ENCODE results near the gene DLX4. TPM values are rescaled to one million over a fixed set of nuclear protein-coding genes. Genes with fewer than 3 reads are reported as not detected.

Gene DLX4
- total and polyA plus RNA-seq, 2 of the 4 experiments (the other 2 are of a cell fraction): not detected

- H3K4me1 ChIP-seq (ENCODE audit: control insufficient read depth, insufficient read depth, low read length): no peaks in the 10 kb centered on the region
- no peak overlapping the region for H4K5ac ChIP-seq (ENCODE audit: low read depth, low read length)
- H3K4me2 ChIP-seq (ENCODE audit: low read depth, low read length): no peak overlapping the region
- no peak overlapping the region for H2BK5ac ChIP-seq (ENCODE audit: low read depth, low read length, poor library complexity, severe bottlenecking)
- no peaks in the 10 kb centered on the region for H3K79me1 ChIP-seq (ENCODE audit: low read depth in 1 of 2, low read length in 2 of 2)
- 33% methylated on average over 1 of the region's 4 CpGs; no CpG with 5 or more reads in 1 of the 2 experiments for WGBS, 2 experiments (ENCODE audit: extremely low coverage in 2 of 2, insufficient read length in 1 of 2)
- H3K18ac ChIP-seq (ENCODE audit: low read depth, low read length): no peak overlapping the region
- no TSS peak for BruUV-seq (replicated peaks)
- H2BK120ac ChIP-seq (ENCODE audit: low read depth, low read length): no peak overlapping the region
- intact Hi-C loops (cut with micrococcal nuclease): no loop called here
- H4K91ac ChIP-seq (ENCODE audit: insufficient read depth, low read depth, low read length): no peak overlapping the region
- no peak overlapping the region for H2BK15ac ChIP-seq (ENCODE audit: low read depth, low read length)
- no peaks in the 10 kb centered on the region for H3K9me3 ChIP-seq (ENCODE audit: control insufficient read depth, insufficient read depth, low read length)
- in situ Hi-C loops (cut with MboI; ENCODE audit: low sequenced_read_pairs): no loop called here
- H2AFZ ChIP-seq (replicated peaks; ENCODE audit: low read length, poor library complexity): peak overlapping the region; percentile 44
- CTCF ChIA-PET: no interaction called here
- no peak overlapping the region for H3K14ac ChIP-seq (replicated peaks; ENCODE audit: low read depth, low read length)
- H3K27me3 ChIP-seq (ENCODE audit: control insufficient read depth, insufficient read depth, low read length): peaks cover 54% of the 10 kb centered on the region
- no peak overlapping the region for H4K8ac ChIP-seq (ENCODE audit: low read depth in 2 of 2, low read length in 2 of 2)
- no peak overlapping the region for H3K4me3 ChIP-seq (ENCODE audit: insufficient read depth, low read depth, low read length)
- no peak for DNase-seq
- dilution Hi-C loops (cut with HindIII; ENCODE audit: low sequenced_read_pairs, unreplicated experiment): no loop called here
- POLR2A ChIA-PET (ENCODE audit: unreplicated experiment): no interaction called here
- no peak for ATAC-seq (ENCODE audit: low read depth)
- no peak overlapping the region for H3K27ac ChIP-seq (ENCODE audit: insufficient read depth, low read length)
- H2AK5ac ChIP-seq (ENCODE audit: low read depth, low read length): no peak overlapping the region
- H3K4ac ChIP-seq (ENCODE audit: low read depth, low read length): no peak overlapping the region
- TF ChIP-seq SMC3 (IDR thresholded peaks at IDR 0.05; ENCODE audit: low read depth, low read length) (no peak), FOS (IDR thresholded peaks at IDR 0.05; ENCODE audit: low read depth, low read length) (no peak), MAZ (IDR thresholded peaks at IDR 0.05; ENCODE audit: borderline replicate concordance, low read depth, low read length) (no peak), CEBPB (IDR thresholded peaks at IDR 0.05; ENCODE audit: low read depth, low read length) (peak; percentile 11; the same call in 1 of the 2 replicates), CHD1 (IDR thresholded peaks at IDR 0.05; ENCODE audit: low read depth, low read length) (no peak), RCOR1 (IDR thresholded peaks at IDR 0.05; ENCODE audit: insufficient replicate concordance, low read length) (no peak)
- TF ChIP-seq, protein P1, sequence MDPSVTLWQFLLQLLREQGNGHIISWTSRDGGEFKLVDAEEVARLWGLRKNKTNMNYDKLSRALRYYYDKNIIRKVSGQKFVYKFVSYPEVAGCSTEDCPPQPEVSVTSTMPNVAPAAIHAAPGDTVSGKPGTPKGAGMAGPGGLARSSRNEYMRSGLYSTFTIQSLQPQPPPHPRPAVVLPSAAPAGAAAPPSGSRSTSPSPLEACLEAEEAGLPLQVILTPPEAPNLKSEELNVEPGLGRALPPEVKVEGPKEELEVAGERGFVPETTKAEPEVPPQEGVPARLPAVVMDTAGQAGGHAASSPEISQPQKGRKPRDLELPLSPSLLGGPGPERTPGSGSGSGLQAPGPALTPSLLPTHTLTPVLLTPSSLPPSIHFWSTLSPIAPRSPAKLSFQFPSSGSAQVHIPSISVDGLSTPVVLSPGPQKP (IDR thresholded peaks at IDR 0.05; ENCODE audit: borderline replicate concordance, low read depth, low read length): no peak
- no peak overlapping the region for H2AK9ac ChIP-seq (replicated peaks; ENCODE audit: low read depth, low read length, poor library complexity)
- H3K36me3 ChIP-seq (ENCODE audit: control insufficient read depth, insufficient read depth, low read length): no peaks in the 10 kb centered on the region
- H3K9me1 ChIP-seq (ENCODE audit: insufficient read depth, low read length): 0 out of 2 replicates have a peak, but pooled peaks cover 6% of the 10 kb centered on the region
- no peak overlapping the region for H3K9ac ChIP-seq (ENCODE audit: low read depth, low read length)
- H4K20me1 ChIP-seq (ENCODE audit: insufficient read depth, low read length): peaks cover 4% of the 10 kb centered on the region
- no peak overlapping the region for H3K56ac ChIP-seq (ENCODE audit: extremely low read depth, insufficient read depth, low read length)
- H2BK20ac ChIP-seq (ENCODE audit: low read depth, low read length): no peak overlapping the region
- no peak overlapping the region for H3K23ac ChIP-seq (ENCODE audit: low read depth, low read length)
Measured at GRCh38 chr17:49956780-49957179, 12.2 kb upstream of the DLX4 start.

Measured in IMR-90 (cell line).